Measurements from ENCODE around the gene RASSF3.

DNA sequence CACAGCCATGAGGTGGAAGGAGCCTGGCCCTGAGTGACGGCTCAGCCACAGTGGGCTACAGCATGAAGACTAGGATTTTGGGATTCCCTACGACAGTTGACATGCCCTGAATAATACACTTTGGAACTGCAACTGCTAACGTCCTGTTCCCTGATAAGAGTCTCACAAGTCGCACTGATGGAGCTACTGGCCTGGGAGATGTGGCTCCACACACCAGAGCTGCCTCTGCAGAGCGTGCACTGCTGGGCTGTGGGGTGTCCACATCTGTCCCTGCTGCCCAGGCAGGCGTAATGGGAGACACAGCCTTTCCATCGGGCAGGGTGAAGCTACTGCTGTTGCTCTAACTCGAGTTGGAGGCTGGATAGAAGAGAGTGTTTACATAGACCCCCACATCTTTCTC, 42.7 kb upstream of the RASSF3 start:
- TF ChIP-seq POLR2AphosphoS5 (IDR thresholded peaks at IDR 0.05; ENCODE audit: low read length) (no peak), CBX5 (IDR thresholded peaks at IDR 0.05; ENCODE audit: low read depth) (no peak), TCF3 (IDR thresholded peaks at IDR 0.05; ENCODE audit: borderline replicate concordance, insufficient read depth, low read depth, low read length) (no peak)
